MM.1S (cell line): ENCODE data around the gene CFAP206.

Experiments
- DNase-seq: peaks from one replicate; pipeline ENCODE4 v3.0.0-alpha.2; 2015
- H2AFZ ChIP-seq: fragments of 300-600 bp; sonication (generic); 2 replicates; pipeline ENCODE4 v1.6.0; 2016; ENCODE audit warnings: antibody characterized with exemption, low read length
- H3F3A ChIP-seq: fragments of 300-600 bp; sonication (generic); 2 replicates; pipeline ENCODE4 v1.6.1; 2016; ENCODE audit warnings: mild to moderate bottlenecking, antibody characterized with exemption, low read length, moderate library complexity, mixed read lengths; ENCODE audit not compliant: insufficient read depth
- H3K27ac ChIP-seq: fragments of 300-600 bp; sonication (generic); 2 replicates; pipeline ENCODE4 v1.5.1; 2016; ENCODE audit warnings: mild to moderate bottlenecking, low read length
- H3K27me3 ChIP-seq: fragments of 300-600 bp; sonication (generic); replicated peaks from 2 replicates; pipeline ENCODE4 v1.6.0; 2016; ENCODE audit warnings: low read length; ENCODE audit not compliant: insufficient read depth
- H3K36me3 ChIP-seq: fragments of 300-600 bp; sonication (generic); replicated peaks from 2 replicates; pipeline ENCODE4 v1.6.1; 2016; ENCODE audit warnings: mild to moderate bottlenecking, low read length, mixed read lengths; ENCODE audit not compliant: insufficient read depth
- H3K4me1 ChIP-seq: fragments of 300-600 bp; sonication (generic); 2 replicates; pipeline ENCODE4 v1.6.1; 2016; ENCODE audit warnings: low read length, mixed read lengths
- H3K4me2 ChIP-seq: fragments of 300-600 bp; sonication (generic); 2 replicates; pipeline ENCODE4 v1.6.0; 2016; ENCODE audit warnings: low read depth, low read length
- H3K4me3 ChIP-seq: fragments of 300-600 bp; sonication (generic); 2 replicates; pipeline ENCODE4 v1.5.1; 2016; ENCODE audit warnings: low read length, mixed read lengths
- H3K79me2 ChIP-seq: fragments of 300-600 bp; sonication (generic); 2 replicates; pipeline ENCODE4 v1.6.1; 2016; ENCODE audit warnings: mixed run types, low read length, mixed read lengths
- H3K9ac ChIP-seq: fragments of 300-600 bp; sonication (generic); 2 replicates; pipeline ENCODE4 v1.6.1; 2016; ENCODE audit warnings: low read length, mixed read lengths
- H3K9me2 ChIP-seq: fragments of 300-600 bp; sonication (generic); replicated peaks from 2 replicates; pipeline ENCODE4 v1.6.1; 2016; ENCODE audit warnings: mild to moderate bottlenecking, low read length, mixed read lengths; ENCODE audit not compliant: insufficient read depth
- H3K9me3 ChIP-seq: fragments of 300-600 bp; sonication (generic); replicated peaks from 2 replicates; pipeline ENCODE4 v1.6.1; 2016; ENCODE audit warnings: mild to moderate bottlenecking, low read length, mixed read lengths; ENCODE audit not compliant: insufficient read depth
- H4K20me1 ChIP-seq: fragments of 300-600 bp; sonication (generic); 2 replicates; pipeline ENCODE4 v1.6.1; 2016; ENCODE audit warnings: mild to moderate bottlenecking, low read length, moderate library complexity, mixed read lengths; ENCODE audit not compliant: insufficient read depth
- EZH2 ChIP-seq: fragments of 300-600 bp; sonication (generic); optimal IDR thresholded peaks from 2 replicates; pipeline ENCODE3; 2017; ENCODE audit warnings: low read depth, mild to moderate bottlenecking, antibody characterized with exemption, low read length, mixed read lengths
- EZH2phosphoT487 ChIP-seq: fragments of 300-600 bp; sonication (generic); IDR thresholded peaks from 2 replicates; pipeline ENCODE4 v1.6.1; 2018; ENCODE audit warnings: antibody characterized with exemption, low read length
- TF ChIP-seq, protein P1 (sequence below): fragments of 300-600 bp; sonication (generic); IDR thresholded peaks from 2 replicates; pipeline ENCODE4 v1.5.1; 2016; ENCODE audit warnings: antibody characterized with exemption, low read length, mixed read lengths

Gene CFAP206

DNA sequence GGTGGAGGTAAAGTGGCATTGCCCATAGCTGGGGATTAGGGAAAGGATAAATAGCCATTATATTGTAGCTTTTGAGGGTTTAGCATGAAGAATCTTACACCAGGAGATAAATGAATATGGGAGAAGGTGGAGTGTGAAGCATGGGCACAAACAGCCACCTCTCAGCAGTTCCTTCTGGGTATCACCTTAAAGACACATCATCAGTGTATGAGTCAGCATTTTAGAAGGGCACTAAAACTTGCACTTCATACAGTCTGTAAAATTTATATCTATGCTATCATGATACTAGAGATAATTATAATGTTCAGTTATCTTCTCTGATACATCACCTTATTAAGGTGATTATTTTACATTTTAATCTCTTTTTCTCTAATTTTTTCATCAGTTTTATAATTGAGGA lies 90.3 kb downstream of the CFAP206 start:
- no peaks in the 10 kb centered on the region for H3K36me3 ChIP-seq
- no peak overlapping the region for H3K9ac ChIP-seq
- H3K27me3 ChIP-seq = no peaks in the 10 kb centered on the region
- H3K4me2 ChIP-seq = no peak overlapping the region
- H3K4me3 ChIP-seq = no peak overlapping the region
- H3K9me2 ChIP-seq = no peaks in the 10 kb centered on the region
- H3F3A ChIP-seq = no peaks in the 10 kb centered on the region
- TF ChIP-seq, protein P1, sequence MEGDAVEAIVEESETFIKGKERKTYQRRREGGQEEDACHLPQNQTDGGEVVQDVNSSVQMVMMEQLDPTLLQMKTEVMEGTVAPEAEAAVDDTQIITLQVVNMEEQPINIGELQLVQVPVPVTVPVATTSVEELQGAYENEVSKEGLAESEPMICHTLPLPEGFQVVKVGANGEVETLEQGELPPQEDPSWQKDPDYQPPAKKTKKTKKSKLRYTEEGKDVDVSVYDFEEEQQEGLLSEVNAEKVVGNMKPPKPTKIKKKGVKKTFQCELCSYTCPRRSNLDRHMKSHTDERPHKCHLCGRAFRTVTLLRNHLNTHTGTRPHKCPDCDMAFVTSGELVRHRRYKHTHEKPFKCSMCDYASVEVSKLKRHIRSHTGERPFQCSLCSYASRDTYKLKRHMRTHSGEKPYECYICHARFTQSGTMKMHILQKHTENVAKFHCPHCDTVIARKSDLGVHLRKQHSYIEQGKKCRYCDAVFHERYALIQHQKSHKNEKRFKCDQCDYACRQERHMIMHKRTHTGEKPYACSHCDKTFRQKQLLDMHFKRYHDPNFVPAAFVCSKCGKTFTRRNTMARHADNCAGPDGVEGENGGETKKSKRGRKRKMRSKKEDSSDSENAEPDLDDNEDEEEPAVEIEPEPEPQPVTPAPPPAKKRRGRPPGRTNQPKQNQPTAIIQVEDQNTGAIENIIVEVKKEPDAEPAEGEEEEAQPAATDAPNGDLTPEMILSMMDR = no peak
- no peak for TF ChIP-seq EZH2phosphoT487
- no peak for TF ChIP-seq EZH2
- H2AFZ ChIP-seq = no peak overlapping the region
- H3K79me2 ChIP-seq = no peaks in the 10 kb centered on the region
- no peaks in the 10 kb centered on the region for H4K20me1 ChIP-seq
- peaks cover 8% of the 10 kb centered on the region for H3K4me1 ChIP-seq
- no peak overlapping the region for H3K27ac ChIP-seq
- no peak for DNase-seq
- H3K9me3 ChIP-seq = no peaks in the 10 kb centered on the region

DNA sequence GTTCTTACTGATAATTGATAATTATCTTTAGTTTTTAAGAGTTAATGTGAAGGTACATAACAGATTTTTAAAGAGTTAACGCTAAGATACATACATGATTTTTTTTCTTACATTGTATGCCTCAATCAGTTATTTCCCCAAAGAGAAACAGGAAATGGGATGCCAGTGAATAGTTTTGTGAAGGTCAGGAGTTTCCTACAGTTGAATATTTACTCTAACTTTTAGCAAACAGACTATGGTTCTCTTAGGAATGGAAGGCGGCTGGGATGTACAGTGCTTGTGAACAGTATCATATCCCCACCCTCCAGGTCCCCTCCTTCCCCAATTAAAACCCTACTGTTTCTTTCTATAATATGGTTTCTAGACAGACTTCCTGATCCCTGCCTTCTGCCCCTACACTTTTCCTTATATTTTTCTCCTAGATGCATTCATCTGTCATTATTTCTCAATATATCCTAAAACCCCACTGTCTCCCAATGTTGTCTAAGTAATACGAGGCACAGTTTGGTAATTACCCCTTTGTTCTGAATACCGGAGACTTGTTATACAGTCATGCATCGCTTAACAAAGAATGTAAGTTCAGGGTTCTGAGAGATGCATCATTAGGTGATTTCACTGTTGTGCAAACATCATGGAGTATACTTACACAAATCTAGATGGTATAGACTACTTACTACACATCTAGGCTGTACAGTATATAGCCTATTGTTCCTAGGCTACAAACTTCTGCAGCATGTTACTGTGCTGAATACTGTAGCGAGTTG lies 94.2 kb downstream of the CFAP206 start:
- DNase-seq = no peak
- no peak for TF ChIP-seq EZH2phosphoT487
- no peaks in the 10 kb centered on the region for H3K79me2 ChIP-seq

DNA sequence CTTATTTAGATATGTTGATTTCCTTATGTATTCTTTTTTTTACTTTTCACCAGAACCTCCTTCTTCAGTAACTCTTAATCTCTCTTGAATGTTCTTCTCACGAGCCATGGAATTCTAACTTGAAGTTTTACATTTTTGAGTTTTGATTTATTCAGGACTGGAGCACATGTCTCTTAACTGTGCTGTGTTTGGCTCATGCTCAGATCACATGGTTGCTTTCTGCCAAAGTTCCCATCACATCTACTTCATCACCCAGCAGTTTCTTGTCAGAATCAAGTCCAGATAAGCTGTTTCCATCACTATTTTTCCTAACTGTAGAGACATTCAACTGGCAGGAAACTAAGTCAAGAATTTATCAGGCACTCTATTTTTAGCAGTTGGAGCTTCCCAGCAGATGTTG lies 96.7 kb downstream of the CFAP206 start:
- H2AFZ ChIP-seq = no peak overlapping the region
- H3K9me2 ChIP-seq = no peaks in the 10 kb centered on the region
- no peak overlapping the region for H3K4me2 ChIP-seq
- H3K36me3 ChIP-seq = no peaks in the 10 kb centered on the region; the same call in 1 of the 2 replicates
- no peak overlapping the region for H3K27ac ChIP-seq
- no peak for DNase-seq
- H3K4me1 ChIP-seq = no peaks in the 10 kb centered on the region
- no peaks in the 10 kb centered on the region for H3K27me3 ChIP-seq
- no peaks in the 10 kb centered on the region for H3F3A ChIP-seq
- H3K9me3 ChIP-seq = no peaks in the 10 kb centered on the region
- H3K79me2 ChIP-seq = no peaks in the 10 kb centered on the region
- H3K4me3 ChIP-seq = no peak overlapping the region
- TF ChIP-seq EZH2phosphoT487 = no peak
- TF ChIP-seq, protein P1 = no peak
- TF ChIP-seq EZH2 = no peak
- H3K9ac ChIP-seq = no peak overlapping the region
- H4K20me1 ChIP-seq = no peaks in the 10 kb centered on the region

More for the DNA sequence above, 94.2 kb downstream of the CFAP206 start:
- no peaks in the 10 kb centered on the region for H3K36me3 ChIP-seq
- no peaks in the 10 kb centered on the region for H3K27me3 ChIP-seq
- H3K9me3 ChIP-seq = no peaks in the 10 kb centered on the region
- H3K4me1 ChIP-seq = no peaks in the 10 kb centered on the region
- no peaks in the 10 kb centered on the region for H3F3A ChIP-seq
- no peak overlapping the region for H3K27ac ChIP-seq
- H4K20me1 ChIP-seq = no peaks in the 10 kb centered on the region
- no peak overlapping the region for H3K4me2 ChIP-seq
- H3K9ac ChIP-seq = no peak overlapping the region
- H3K9me2 ChIP-seq = no peaks in the 10 kb centered on the region
- no peak overlapping the region for H2AFZ ChIP-seq
- no peak overlapping the region for H3K4me3 ChIP-seq
